OCI-LY7 (cell line): Measurements from ENCODE around the gene PIK3CG. TPM values are rescaled to one million over a fixed set of nuclear protein-coding genes. Genes with fewer than 3 reads are reported as not detected.

Source experiments
- BruUV-seq: library from RNA; stranded (reverse); fragments of 400-500 nt; replicated peaks from 2 replicates; lab custom pipeline; 2021; lab: Mats Ljungman, UMichigan
- CTCF ChIA-PET: fragments of 300-600 bp; sonication (Branson Sonifier 250); formaldehyde crosslinking; loops from one replicate; lab custom pipeline; 2022; ENCODE audit warnings: antibody characterized with exemption; ENCODE audit not compliant: unreplicated experiment; lab: Charles Lee
- POLR2A ChIA-PET: fragments of 300-600 bp; sonication (Branson Sonifier 250); formaldehyde crosslinking; loops from one replicate; lab custom pipeline; 2022; ENCODE audit warnings: antibody characterized with exemption; lab: Charles Lee
- DNase-seq: peaks from one replicate; pipeline ENCODE4 v3.0.0-alpha.2; 2015; ENCODE audit warnings: low spot score
- H2AFZ ChIP-seq: fragments of 200-600 bp; sonication (generic), shearing (Covaris generic); 2 replicates; pipeline ENCODE4 v1.6.1; 2014; ENCODE audit warnings: mild to moderate bottlenecking, antibody characterized with exemption, low read length, moderate library complexity
- H3K27ac ChIP-seq: fragments of 200-600 bp; sonication (generic); 2 replicates; pipeline ENCODE4 v1.5.1; 2014; ENCODE audit warnings: mixed run types, low read depth, mild to moderate bottlenecking, moderate library complexity, low read length, inconsistent platforms; ENCODE audit not compliant: poor library complexity, severe bottlenecking
- H3K36me3 ChIP-seq: fragments of 200-600 bp; sonication (generic); 2 replicates; pipeline ENCODE4 v1.6.1; 2014; ENCODE audit warnings: mild to moderate bottlenecking, antibody characterized with exemption, low read length, moderate library complexity, mixed read lengths; ENCODE audit not compliant: insufficient read depth
- H3K4me1 ChIP-seq: fragments of 200-600 bp; sonication (generic); 2 replicates; pipeline ENCODE4 v1.5.1; 2014; ENCODE audit warnings: mild to moderate bottlenecking, low read length; ENCODE audit not compliant: insufficient read depth, poor library complexity, severe bottlenecking
- H3K4me2 ChIP-seq: fragments of 200-600 bp; sonication (generic); 2 replicates; pipeline ENCODE4 v1.6.1; 2014; ENCODE audit warnings: mild to moderate bottlenecking, low read length
- H3K4me3 ChIP-seq: fragments of 200-600 bp; sonication (generic); 2 replicates; pipeline ENCODE4 v1.5.1; 2014; ENCODE audit warnings: mild to moderate bottlenecking, low read depth, low read length; ENCODE audit not compliant: poor library complexity, severe bottlenecking
- H3K79me2 ChIP-seq: fragments of 200-600 bp; sonication (generic); 2 replicates; pipeline ENCODE4 v1.6.1; 2016; ENCODE audit warnings: low read depth, mild to moderate bottlenecking, low read length, moderate library complexity, mixed read lengths; ENCODE audit not compliant: insufficient read depth
- H3K9me2 ChIP-seq: fragments of 200-600 bp; sonication (generic); 2 replicates; pipeline ENCODE4 v1.6.1; 2016; ENCODE audit warnings: mild to moderate bottlenecking, low read length, mixed read lengths; ENCODE audit not compliant: insufficient read depth
- H3K9me3 ChIP-seq: fragments of 200-600 bp; sonication (generic); 2 replicates; pipeline ENCODE4 v1.6.1; 2014; ENCODE audit warnings: mild to moderate bottlenecking, mixed run types, low read length, mixed read lengths
- H4K20me1 ChIP-seq: fragments of 200-600 bp; sonication (generic); 2 replicates; pipeline ENCODE4 v1.6.1; 2014; ENCODE audit warnings: mild to moderate bottlenecking, antibody characterized with exemption, low read length, moderate library complexity, mixed read lengths; ENCODE audit not compliant: insufficient read depth
- CTCF ChIP-seq: fragments of 200-600 bp; sonication (generic); conservative IDR thresholded peaks from 2 replicates; pipeline ENCODE4 v1.5.1; 2014; ENCODE audit warnings: mild to moderate bottlenecking, antibody characterized with exemption, low read length, moderate library complexity, mixed read lengths
- EZH2phosphoT487 ChIP-seq: fragments of 200-600 bp; sonication (generic); IDR thresholded peaks from 2 replicates; pipeline ENCODE4 v1.6.1; 2018; ENCODE audit warnings: low read depth, borderline replicate concordance, mild to moderate bottlenecking, mixed run types, antibody characterized with exemption, low read length, moderate library complexity, mixed read lengths
- intact Hi-C: fragments of 100-400 bp; cut with micrococcal nuclease; formaldehyde crosslinking; loops from one replicate; pipeline ENCODE4 v1.10.0; 2022; ENCODE audit not compliant: unreplicated experiment
- total RNA-seq, 2 experiments: library from RNA; depleted of rRNA in 1 of 2; stranded (reverse); fragments of >200 nt in 1 of 2; shearing (Covaris generic) in 1 of 2; gene quantifications; 2 replicates each; pipeline ENCODE4 v1.2.3, GENCODE V29; 2014 to 2022

The PIK3CG gene
- total RNA-seq, 2 experiments from 2014 or later = 22.8 to 47.2 TPM

GRCh38 chr7:106823631-106824030 lies 41.5 kb upstream of the PIK3CG start:
- TF ChIP-seq CTCF (no peak), EZH2phosphoT487 (no peak)
- Histone ChIP-seq H3K9me3 (no peaks in the 10 kb centered on the region), H3K4me3 (no peak overlapping the region), H4K20me1 (no peaks in the 10 kb centered on the region), H3K9me2 (no peaks in the 10 kb centered on the region), H3K79me2 (no peaks in the 10 kb centered on the region), H3K36me3 (no peaks in the 10 kb centered on the region), H3K4me2 (no peak overlapping the region), H2AFZ (no peak overlapping the region), H3K27ac (no peak overlapping the region), H3K4me1 (no peaks in the 10 kb centered on the region)
- intact Hi-C loops = no loop called here
- no peak for DNase-seq
- ChIA-PET CTCF (no interaction called here), POLR2A (no interaction called here)
- BruUV-seq = no TSS peak

- POLR2A ChIA-PET = no interaction called here
- H3K4me3 ChIP-seq = no peak overlapping the region
- intact Hi-C loops = no loop called here
- no peaks in the 10 kb centered on the region for H4K20me1 ChIP-seq
- no peak for DNase-seq
- no peak overlapping the region for H3K4me2 ChIP-seq
- no peak for TF ChIP-seq CTCF
- TF ChIP-seq EZH2phosphoT487 = no peak
- H3K27ac ChIP-seq = no peak overlapping the region
- H3K79me2 ChIP-seq = no peaks in the 10 kb centered on the region
- peaks cover 4% of the 10 kb centered on the region; the same call in 1 of the 2 replicates for H3K9me3 ChIP-seq
- H3K4me1 ChIP-seq = no peaks in the 10 kb centered on the region
- no peak overlapping the region for H2AFZ ChIP-seq
- BruUV-seq = no TSS peak
- no peaks in the 10 kb centered on the region for H3K9me2 ChIP-seq
- H3K36me3 ChIP-seq = no peaks in the 10 kb centered on the region
- CTCF ChIA-PET = no interaction called here
These were observed 40.6 kb upstream of the PIK3CG start for GRCh38 chr7:106824458-106824857.

GRCh38 chr7:106827626-106828025 lies 37.5 kb upstream of the PIK3CG start:
- H3K4me3 ChIP-seq = no peak overlapping the region
- intact Hi-C loops = no loop called here
- ChIA-PET POLR2A (interaction anchor here (0.6 to 0.7 kb wide), 2 partner anchors 104 to 263 kb away, joined by 3 to 6 read pairs; no protein-coding TSS in a partner anchor), CTCF (no interaction called here)
- H3K79me2 ChIP-seq = no peaks in the 10 kb centered on the region
- no peaks in the 10 kb centered on the region for H3K9me2 ChIP-seq
- H3K9me3 ChIP-seq = peaks cover 4% of the 10 kb centered on the region; the same call in 1 of the 2 replicates
- no peak overlapping the region for H3K27ac ChIP-seq
- H4K20me1 ChIP-seq = no peaks in the 10 kb centered on the region
- no TSS peak for BruUV-seq
- DNase-seq = no peak
- no peak overlapping the region for H3K4me2 ChIP-seq
- no peaks in the 10 kb centered on the region for H3K36me3 ChIP-seq
- no peak for TF ChIP-seq EZH2phosphoT487
- TF ChIP-seq CTCF = no peak
- H3K4me1 ChIP-seq = no peaks in the 10 kb centered on the region
- H2AFZ ChIP-seq = no peak overlapping the region
